ENCODE results near the gene SUSD3. TPM values are rescaled to one million over a fixed set of nuclear protein-coding genes. Genes with fewer than 3 reads are reported as not detected.

Gene SUSD3
- total and polyA plus RNA-seq, 2 donors (not counting 3 experiments of a cell fraction or from before 2014, with no cell fraction given), result not detected

DNA sequence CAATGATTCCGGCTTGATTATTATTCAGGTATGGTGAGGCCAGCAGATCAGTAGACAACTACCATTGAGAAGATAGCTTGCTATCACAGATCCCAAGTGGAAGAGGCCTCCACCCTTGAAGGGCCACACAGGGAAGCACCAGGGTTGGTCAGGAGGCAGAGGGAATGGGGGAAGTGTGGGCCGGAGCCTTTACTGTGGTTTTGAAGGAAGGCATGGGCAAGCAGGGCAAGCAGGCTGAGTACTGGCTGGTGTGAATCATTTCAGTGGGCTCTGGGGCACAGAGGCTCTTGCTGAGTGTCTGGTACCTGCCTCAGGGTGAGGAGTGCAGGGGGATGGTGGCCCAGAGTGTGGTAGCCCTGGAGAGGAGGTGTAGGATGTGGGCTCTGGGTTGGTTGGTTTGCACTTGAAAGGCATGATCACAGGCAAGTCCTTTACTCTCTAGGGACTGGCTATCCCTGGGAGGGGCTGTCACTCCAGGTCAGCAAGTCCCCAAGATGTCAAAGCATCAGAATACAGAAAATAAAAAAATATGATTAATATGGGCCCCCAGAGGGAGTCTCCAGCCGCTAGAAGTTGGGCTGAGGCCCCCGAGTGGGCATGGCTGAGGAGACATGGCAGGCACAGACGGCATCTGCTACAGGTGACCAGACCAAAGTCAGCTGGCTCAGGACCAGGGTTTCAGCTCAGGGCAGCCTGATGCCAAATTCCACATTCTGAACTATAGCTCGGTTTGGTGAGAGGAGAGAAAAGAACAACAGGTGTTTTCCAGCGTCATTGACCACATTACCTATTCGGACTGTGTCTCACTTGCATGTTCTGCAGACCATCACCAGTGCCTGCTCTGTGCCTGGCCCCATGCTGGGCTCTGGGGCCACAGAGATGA lies 9.7 kb upstream of the SUSD3 start:
- Histone ChIP-seq H3K79me2 (ENCODE audit: control insufficient read depth, insufficient read depth, low read length) (no peaks in the 10 kb centered on the region), H4K20me1 (replicated peaks; ENCODE audit: control insufficient read depth, extremely low read depth, insufficient read depth, low read length) (no peaks in the 10 kb centered on the region), H3K4me1 (ENCODE audit: control insufficient read depth, extremely low read depth, insufficient read depth, low read length) (no peaks in the 10 kb centered on the region), H3K4me3 (replicated peaks in 1 of 3; ENCODE audit: insufficient read depth in 1 of 3, low read depth in 1 of 3, low read length in 3 of 3) (no peak overlapping the region), H3K9me1 (replicated peaks; ENCODE audit: control insufficient read depth, extremely low read depth, insufficient read depth, low read length) (no peaks in the 10 kb centered on the region), H3K4me2 (ENCODE audit: insufficient read depth, low read length) (no peak overlapping the region), H3K27me3 (ENCODE audit: control insufficient read depth in 2 of 2, insufficient read depth in 2 of 2, low read length in 2 of 2) (no peaks in the 10 kb centered on the region), H3K9me3 (replicated peaks; ENCODE audit: control insufficient read depth, insufficient read depth, low read length) (no peaks in the 10 kb centered on the region), H2AFZ (ENCODE audit: low read depth, low read length) (no peak overlapping the region), H3K9ac (replicated peaks; ENCODE audit: extremely low read depth, insufficient read depth, low read length) (no peak overlapping the region), H3K36me3 (ENCODE audit: control insufficient read depth in 2 of 2, extremely low read depth in 1 of 2, insufficient read depth in 2 of 2, low read length in 2 of 2) (no peaks in the 10 kb centered on the region), H3K27ac (ENCODE audit: insufficient read depth, low read depth, low read length) (no peak overlapping the region)
- intact Hi-C loops (cut with micrococcal nuclease) (no loop called here), dilution Hi-C loops (cut with MboI; ENCODE audit: extremely low pct_ligation_motif_present, low sequenced_read_pairs) (no loop called here)
- CTCF ChIA-PET, result interaction anchor here (0.8 kb wide), 1 partner anchor 45 kb away, joined by 3 read pairs; no protein-coding TSS in a partner anchor
- no TSS peak for BruUV-seq (replicated peaks)
- DNase-seq (ENCODE audit: low read depth, low spot score), result no peak
- no peak for FAIRE-seq
- POLR2A ChIA-PET, result no interaction called here
- TF ChIP-seq, protein P1, sequence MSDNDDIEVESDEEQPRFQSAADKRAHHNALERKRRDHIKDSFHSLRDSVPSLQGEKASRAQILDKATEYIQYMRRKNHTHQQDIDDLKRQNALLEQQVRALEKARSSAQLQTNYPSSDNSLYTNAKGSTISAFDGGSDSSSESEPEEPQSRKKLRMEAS (IDR thresholded peaks at IDR 0.05; ENCODE audit: insufficient read depth, insufficient read length), result no peak
- TF ChIP-seq FOS (IDR thresholded peaks at IDR 0.05; ENCODE audit: borderline replicate concordance, insufficient read depth, low read length) (no peak), EZH2 (IDR thresholded peaks at IDR 0.05; ENCODE audit: borderline replicate concordance, low read depth, low read length, severe bottlenecking) (no peak), MYC (IDR thresholded peaks at IDR 0.05; ENCODE audit: low read depth, low read length) (no peak), GATA2 (IDR thresholded peaks at IDR 0.05; ENCODE audit: insufficient read depth, insufficient read length, low read depth, low read length) (no peak), CTCF (IDR thresholded peaks at IDR 0.05; ENCODE audit: extremely low read depth in 1 of 2, insufficient read depth in 1 of 2, low read depth in 1 of 2, low read length in 2 of 2) (no peak), POLR2A (IDR thresholded peaks at IDR 0.05; ENCODE audit: low read depth, low read length) (no peak), POLR2AphosphoS5 (IDR thresholded peaks at IDR 0.05; ENCODE audit: insufficient read depth, low read depth, low read length) (no peak), JUN (IDR thresholded peaks at IDR 0.05; ENCODE audit: borderline replicate concordance, insufficient read depth, insufficient read length, low read depth) (no peak)

All from endothelial cell of umbilical vein (primary cell).